H1 (cell line): ENCODE data around the gene NRXN3. TPM values are rescaled to one million over a fixed set of nuclear protein-coding genes. Genes with fewer than 3 reads are reported as not detected.

Experiments used
- CHD7 ChIP-seq: fragments of 300-600 bp; sonication (generic); IDR thresholded peaks from 2 replicates; pipeline ENCODE4 v1.7.1; 2012; ENCODE audit warnings: low read length, moderate library complexity, mild to moderate bottlenecking, inconsistent platforms; ENCODE audit not compliant: insufficient replicate concordance
- CTBP2 ChIP-seq: IDR thresholded peaks from 2 replicates; pipeline ENCODE4 v1.7.0; 2011; ENCODE audit warnings: borderline replicate concordance, mild to moderate bottlenecking, moderate library complexity, mixed read lengths, low read length; ENCODE audit not compliant: insufficient read depth, insufficient read length
- POLR2A ChIP-seq, 2 experiments: IDR thresholded peaks; 1 replicate in 1 of 2; 2 replicates in 1 of 2; pipeline ENCODE4 v1.6.1; 2011; ENCODE audit warnings: low read depth in 2 of 2, low read length in 2 of 2, mild to moderate bottlenecking in 2 of 2; ENCODE audit errors: control extremely low read depth in 1 of 2
- POLR2AphosphoS5 ChIP-seq: IDR thresholded peaks from 2 replicates; pipeline ENCODE4 v1.6.1; 2011; ENCODE audit warnings: low read depth, low read length
- TCF12 ChIP-seq: IDR thresholded peaks from 2 replicates; pipeline ENCODE4 v1.6.1; 2011; ENCODE audit warnings: low read depth, mild to moderate bottlenecking, low read length
- YY1 ChIP-seq: IDR thresholded peaks from 2 replicates; pipeline ENCODE4 v1.6.1; 2011; ENCODE audit warnings: low read depth, mild to moderate bottlenecking, low read length
- polyA plus RNA-seq, 7 experiments: library from polyadenylated mRNA; depleted of rRNA in 3 of 7; stranded (reverse) in 5 of 7; unstranded in 2 of 7; fragments of >200 nt in 5 of 7; fragments of 200-250 nt in 2 of 7; gene quantifications; 1 replicate in 5 of 7; 2 replicates in 1 of 7; 4 replicates in 1 of 7; pipeline versions ENCODE4 v1.2.1 to v1.2.3, GENCODE V29; 2011 to 2013; ENCODE audit warnings: missing spikeins in 2 of 7, mixed read lengths in 2 of 7
- total RNA-seq: library from RNA; stranded (reverse); fragmentation: NEBNext Ultra II Directional; extraction: Animal tissue kit (Norgen Biotek cat#: 25700); gene quantifications from 2 replicates; pipeline ENCODE4 v1.2.1, GENCODE V29; 2021

Gene NRXN3
- total and polyA plus RNA-seq, 2 of the 8 experiments (the other 6 are each of a cell fraction or from before 2014, with no cell fraction given), result 2.6 to 4.1 TPM

GRCh38 chr14:79842270-79842669 is 1672.1 kb downstream of the NRXN3 start (continued):
- TF ChIP-seq CHD7 (no peak), YY1 (no peak), TCF12 (no peak), POLR2AphosphoS5 (no peak), CTBP2 (no peak), POLR2A (IDR thresholded peaks at IDR 0.05; ENCODE audit: control extremely low read depth in 1 of 2, low read depth in 2 of 2, low read length in 2 of 2) (no peak)
- TF ChIP-seq, all 59 proteins: peak for 0
